HG03378 (cell line): Measurements from ENCODE around the gene CEP57L1.
"Not testable (repeated sequence)": the region's sequence is repeated elsewhere in the genome, so short reads cannot be mapped to it uniquely, and the experiment has no call there.

Source experiments
- ATAC-seq: cut with Tn5 transposase; IDR thresholded peaks from one replicate; pipeline ENCODE4 v1.9.1; 2021; ENCODE audit warnings: mild to moderate bottlenecking, moderate library complexity; ENCODE audit not compliant: unreplicated experiment

CEP57L1 gene

DNA sequence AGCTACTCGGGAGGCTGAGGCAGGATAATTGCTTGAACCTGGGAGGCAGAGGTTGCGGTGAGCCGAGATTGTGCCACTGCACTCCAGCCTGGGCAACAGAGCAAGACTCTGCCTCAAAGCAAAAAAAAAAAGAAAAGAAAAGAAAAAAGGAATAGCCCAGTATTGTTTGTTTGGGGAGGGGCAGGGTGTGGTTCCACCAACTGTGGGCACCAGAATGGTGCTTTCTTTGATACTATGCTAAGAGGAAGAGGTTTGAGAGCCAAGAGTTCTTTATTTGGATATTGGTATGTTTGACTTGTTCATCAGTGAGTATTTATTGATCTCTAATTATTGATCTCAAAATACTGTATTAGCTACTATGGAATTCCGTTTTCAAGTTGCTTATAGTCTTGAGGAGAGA lies 72.3 kb downstream of the CEP57L1 start:
- no peak for ATAC-seq

GRCh38 chr6:109170333-109170732 lies 75.0 kb downstream of the CEP57L1 start:
- ATAC-seq: no peak

DNA sequence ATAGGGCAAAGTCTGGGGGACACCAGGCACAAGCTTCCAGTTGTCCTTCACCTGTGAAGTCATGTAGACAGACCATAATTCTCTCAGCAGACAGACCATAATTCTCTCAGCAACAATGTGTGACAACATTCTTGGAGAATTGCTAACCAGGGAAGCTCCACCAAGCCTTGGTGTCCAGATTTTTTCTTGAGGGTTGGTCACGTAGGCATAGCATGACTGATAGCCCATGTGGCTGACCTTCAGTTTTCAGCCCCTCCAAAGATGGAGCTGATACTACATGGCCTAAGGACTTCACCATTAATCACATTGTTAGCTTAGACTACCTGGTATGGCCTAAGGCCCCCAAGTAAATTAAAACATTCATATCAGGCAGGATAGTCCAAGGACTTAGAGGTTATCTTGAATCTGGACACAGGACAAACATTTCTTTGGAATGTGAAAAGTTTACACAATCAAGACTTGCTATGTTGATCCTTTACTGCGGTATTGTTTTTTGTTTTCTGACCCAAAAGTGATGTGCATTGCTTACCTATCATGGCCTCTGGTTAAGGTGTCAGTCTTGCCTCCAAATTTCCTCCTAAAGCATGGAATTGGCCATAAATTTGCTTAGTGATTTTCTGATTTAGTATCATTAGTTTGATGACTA lies 76.9 kb downstream of the CEP57L1 start:
- no peak for ATAC-seq

- ATAC-seq: no peak
These were observed 79.6 kb downstream of the CEP57L1 start for GRCh38 chr6:109174916-109175315.

DNA sequence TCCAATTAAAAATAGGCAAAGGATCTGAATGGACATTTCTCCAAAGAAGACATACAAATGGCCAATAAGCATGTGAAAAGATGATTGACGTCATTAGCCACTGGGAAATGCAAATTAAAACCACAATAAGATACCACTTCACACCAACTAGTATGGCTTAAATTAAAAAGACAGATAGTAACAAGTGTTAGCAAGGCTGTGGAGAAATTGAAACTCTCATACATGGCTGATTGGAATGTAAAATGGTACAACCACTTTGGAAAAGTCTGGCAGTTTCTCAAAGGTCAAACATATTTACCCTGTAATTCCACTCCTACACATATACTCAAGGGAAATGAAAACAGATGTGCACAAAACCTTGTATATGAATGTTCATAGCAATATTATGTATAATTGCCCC lies 83.6 kb downstream of the CEP57L1 start:
- ATAC-seq: no peak

GRCh38 chr6:109179507-109179906 lies 84.2 kb downstream of the CEP57L1 start:
- ATAC-seq: no peak

DNA sequence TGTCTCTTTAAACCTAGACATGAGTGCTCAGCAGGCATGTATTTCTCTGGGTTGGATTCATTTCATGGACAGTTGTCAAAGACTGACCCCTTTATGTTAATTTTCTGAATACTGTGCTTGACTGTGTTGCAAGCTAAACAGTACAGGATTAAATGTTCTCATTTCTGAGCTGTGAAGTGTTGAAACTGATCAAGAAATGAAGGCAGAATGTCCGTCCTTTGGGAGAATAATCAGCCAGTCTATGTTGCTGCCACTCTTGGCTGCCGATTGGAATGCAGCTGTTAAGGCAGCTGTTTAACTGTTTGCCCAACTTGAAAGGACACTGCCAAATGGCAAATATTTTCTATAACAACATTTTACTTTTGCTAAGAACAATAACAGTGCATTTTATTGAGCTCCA lies 87.3 kb downstream of the CEP57L1 start:
- ATAC-seq: no peak

DNA sequence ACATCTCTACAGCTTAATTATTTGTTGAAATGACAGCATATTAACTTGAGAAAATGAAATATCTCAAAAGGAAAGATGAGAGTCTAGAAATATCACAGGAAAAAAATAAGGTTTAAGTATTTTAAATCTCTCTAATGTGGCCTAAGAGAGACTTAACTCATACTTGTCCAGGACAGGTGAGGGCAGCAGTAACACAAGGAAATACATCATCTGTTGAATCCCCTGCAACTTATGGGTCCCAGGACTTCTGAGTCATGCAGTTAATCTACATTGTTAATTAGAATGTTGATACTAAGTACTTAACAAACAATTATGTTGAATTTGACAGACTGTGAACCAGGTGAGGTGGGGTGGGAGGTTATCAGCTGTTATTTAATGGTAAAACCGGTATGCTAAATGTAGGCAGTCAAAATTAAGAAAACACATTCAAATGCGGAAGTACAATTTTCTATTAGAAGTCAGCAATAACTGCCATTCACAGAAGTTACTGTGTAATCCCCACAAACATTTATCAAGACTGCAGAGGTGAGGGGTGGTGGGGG lies 87.9 kb downstream of the CEP57L1 start:
- ATAC-seq: no peak

- no peak for ATAC-seq
These were observed 89.3 kb downstream of the CEP57L1 start for GRCh38 chr6:109184638-109185037.

- ATAC-seq: no peak
These were observed 90.7 kb downstream of the CEP57L1 start for GRCh38 chr6:109186012-109186411.

- ATAC-seq: no peak
These were observed 92.2 kb downstream of the CEP57L1 start for GRCh38 chr6:109187399-109188114.

- no peak for ATAC-seq
These were observed 92.8 kb downstream of the CEP57L1 start for GRCh38 chr6:109188115-109188411.

DNA sequence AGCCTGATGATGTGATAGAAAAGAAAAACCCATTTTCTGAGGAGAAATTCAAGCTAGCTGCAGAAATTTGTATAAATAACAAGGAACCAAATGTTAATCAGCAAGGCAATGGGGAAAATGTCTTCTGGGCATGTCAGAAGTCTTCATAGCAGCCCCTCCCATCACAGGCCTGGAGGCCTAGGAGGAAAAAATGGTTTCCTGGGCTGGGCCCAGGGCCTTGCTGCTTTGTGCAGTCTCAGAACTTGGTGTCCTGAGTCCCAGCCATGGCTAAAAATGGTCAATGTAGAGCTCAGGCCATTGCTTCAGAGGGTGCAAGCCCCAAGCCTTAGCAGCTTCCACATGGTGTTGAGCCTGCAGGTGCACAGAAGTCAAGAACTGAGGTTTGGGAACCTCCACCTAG lies 96.1 kb downstream of the CEP57L1 start:
- ATAC-seq: not testable (repeated sequence)

GRCh38 chr6:109192865-109193264 lies 97.6 kb downstream of the CEP57L1 start:
- ATAC-seq: no peak

DNA sequence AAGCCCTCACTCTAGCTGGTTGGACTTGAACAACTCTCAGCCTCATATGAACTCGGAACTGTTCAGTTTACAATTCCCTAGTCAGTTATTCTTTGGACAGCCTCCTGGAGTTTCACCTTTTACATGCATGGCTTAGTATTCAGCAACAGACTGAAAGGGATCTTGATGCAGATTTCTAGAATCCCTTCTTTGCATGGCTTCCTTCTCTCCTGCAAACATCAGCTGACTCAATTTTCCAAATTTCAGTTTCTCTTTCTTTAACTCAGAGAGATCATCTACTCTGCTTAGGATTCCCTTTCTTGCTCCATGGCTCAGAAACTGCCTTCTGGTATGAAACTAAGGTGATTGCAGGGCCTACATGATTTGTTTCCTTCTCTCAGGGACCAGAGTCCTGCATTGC lies 99.6 kb downstream of the CEP57L1 start:
- no peak for ATAC-seq

GRCh38 chr6:109197061-109197460 lies 101.8 kb downstream of the CEP57L1 start:
- ATAC-seq: no peak

- ATAC-seq: no peak
These were observed 107.3 kb downstream of the CEP57L1 start for GRCh38 chr6:109202409-109203264.

DNA sequence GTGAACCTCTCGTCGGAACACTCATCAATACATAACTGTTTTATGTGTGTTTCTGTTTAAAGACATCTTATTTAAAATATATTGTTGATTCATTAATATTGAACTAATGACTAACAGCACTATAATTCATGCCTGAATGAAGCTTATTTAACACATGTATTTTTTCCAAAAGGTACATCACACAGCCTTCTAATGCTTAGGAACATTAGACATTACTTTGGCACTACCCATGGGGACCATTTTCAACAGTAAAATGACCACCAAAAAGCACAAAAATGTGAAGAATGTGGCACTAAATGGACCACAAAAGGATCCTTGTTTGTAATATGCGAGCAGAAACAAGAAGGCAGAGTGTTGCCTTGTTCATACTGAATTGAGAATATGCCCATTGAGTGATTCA lies 109.2 kb downstream of the CEP57L1 start:
- no peak for ATAC-seq

DNA sequence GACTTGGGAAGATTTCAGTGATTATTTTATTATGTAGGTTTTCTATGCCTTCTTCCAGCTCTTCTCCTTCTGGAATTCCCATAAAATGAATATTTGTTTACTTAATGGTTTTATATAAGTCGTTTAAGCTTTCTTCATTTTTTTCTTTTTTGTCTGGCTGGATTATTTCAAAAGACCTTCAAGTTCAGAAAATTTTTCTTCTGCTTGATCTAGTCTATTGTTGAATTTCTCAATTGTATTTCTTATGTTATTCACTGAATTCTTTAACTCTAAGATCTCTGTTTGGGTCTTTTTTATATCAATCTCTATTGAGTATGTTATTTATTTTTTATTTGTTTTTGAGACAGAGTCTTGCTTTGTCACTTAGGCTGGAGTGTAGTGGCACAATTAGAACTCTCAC lies 117.4 kb downstream of the CEP57L1 start:
- no peak for ATAC-seq
